Neural cell (in vitro differentiated cells): Measurements from ENCODE around the gene RNF113A. TPM values are rescaled to one million over a fixed set of nuclear protein-coding genes. Genes with fewer than 3 reads are reported as not detected.

ENCODE experiments used
- H2AFZ ChIP-seq: fragments of 200-600, 300-800 bp; sonication (generic), shearing (Covaris generic); 2 replicates; pipeline ENCODE4 v1.6.0; 2014; ENCODE audit warnings: low read depth, mild to moderate bottlenecking, antibody characterized with exemption, low read length, moderate library complexity
- H3F3A ChIP-seq: fragments of 200-600 bp; shearing (Covaris generic); 2 replicates; pipeline ENCODE4 v1.6.1; 2016; ENCODE audit warnings: mild to moderate bottlenecking, moderate library complexity, mixed read lengths, antibody characterized with exemption, low read length; ENCODE audit not compliant: insufficient read depth, poor library complexity, severe bottlenecking
- H3K27ac ChIP-seq: fragments of 200-600, 300-800 bp; sonication (generic), shearing (Covaris generic); 2 replicates; pipeline ENCODE4 v1.5.1; 2014; ENCODE audit warnings: mild to moderate bottlenecking, low read length, moderate library complexity
- H3K27me3 ChIP-seq: fragments of 300-800, 200-600 bp; sonication (generic), shearing (Covaris generic); 2 replicates; pipeline ENCODE4 v1.6.0; 2014; ENCODE audit warnings: mild to moderate bottlenecking, low read depth, low read length, moderate library complexity; ENCODE audit not compliant: insufficient read depth
- H3K36me3 ChIP-seq: fragments of 300-800, 200-600 bp; sonication (generic), shearing (Covaris generic); 2 replicates; pipeline ENCODE4 v1.5.1; 2014; ENCODE audit warnings: mild to moderate bottlenecking, antibody characterized with exemption, low read length, moderate library complexity; ENCODE audit not compliant: insufficient read depth
- H3K4me2 ChIP-seq: fragments of 300-800, 200-600 bp; sonication (generic), shearing (Covaris generic); 2 replicates; pipeline ENCODE4 v1.6.0; 2014; ENCODE audit warnings: mild to moderate bottlenecking, low read length
- H3K4me3 ChIP-seq: fragments of 300-800, 200-600 bp; sonication (generic), shearing (Covaris generic); 2 replicates; pipeline ENCODE4 v1.5.1; 2014; ENCODE audit warnings: mild to moderate bottlenecking, low read length, moderate library complexity
- H3K79me2 ChIP-seq: fragments of 200-600 bp; shearing (Covaris generic); replicated peaks from 2 replicates; pipeline ENCODE4 v1.6.0; 2014; ENCODE audit warnings: mild to moderate bottlenecking, low read length, moderate library complexity; ENCODE audit not compliant: insufficient read depth
- H3K9ac ChIP-seq: fragments of 300-800, 200-600 bp; sonication (generic), shearing (Covaris generic); 2 replicates; pipeline ENCODE4 v1.6.1; 2016; ENCODE audit warnings: mild to moderate bottlenecking, low read length, mixed read lengths
- H3K9me2 ChIP-seq: fragments of 200-600 bp; shearing (Covaris generic); 2 replicates; pipeline ENCODE4 v1.6.1; 2016; ENCODE audit warnings: mild to moderate bottlenecking, low read length, mixed read lengths; ENCODE audit not compliant: insufficient read depth
- H3K9me3 ChIP-seq: fragments of 200-600, 300-800 bp; sonication (generic), shearing (Covaris generic); 2 replicates; pipeline ENCODE4 v1.6.1; 2016; ENCODE audit warnings: mild to moderate bottlenecking, mixed run types, low read length, moderate library complexity, mixed read lengths
- H4K20me1 ChIP-seq: fragments of 200-600 bp; shearing (Covaris generic); 2 replicates; pipeline ENCODE4 v1.6.1; 2016; ENCODE audit warnings: mild to moderate bottlenecking, mixed run types; ENCODE audit not compliant: insufficient read depth
- CTCF ChIP-seq: fragments of 450-650 bp; IDR thresholded peaks from 2 replicates; pipeline ENCODE4 v1.5.1; 2014; ENCODE audit warnings: antibody characterized with exemption, mild to moderate bottlenecking, moderate library complexity; ENCODE audit not compliant: poor library complexity, severe bottlenecking
- EP300 ChIP-seq: fragments of 450-650 bp; conservative IDR thresholded peaks from 2 replicates; pipeline ENCODE4 v1.6.1; 2014; ENCODE audit warnings: antibody characterized with exemption, mild to moderate bottlenecking, moderate library complexity; ENCODE audit not compliant: poor library complexity, severe bottlenecking
- EZH2 ChIP-seq: fragments of 200-600, 300-800 bp; shearing (Covaris generic), sonication (generic); IDR thresholded peaks from 2 replicates; pipeline ENCODE4 v1.6.1; 2014; ENCODE audit warnings: antibody characterized with exemption, low read length, borderline replicate concordance, mild to moderate bottlenecking; ENCODE audit not compliant: insufficient read depth, poor library complexity, severe bottlenecking
- MXI1 ChIP-seq: fragments of 450-650 bp; conservative IDR thresholded peaks from 2 replicates; pipeline ENCODE4 v1.6.1; 2014; ENCODE audit warnings: antibody characterized with exemption, mild to moderate bottlenecking; ENCODE audit not compliant: poor library complexity, severe bottlenecking
- POLR2AphosphoS5 ChIP-seq: IDR thresholded peaks from 2 replicates; pipeline ENCODE4 v1.6.1; 2012
- RAD21 ChIP-seq: fragments of 450-650 bp; conservative IDR thresholded peaks from 2 replicates; pipeline ENCODE4 v1.6.1; 2014; ENCODE audit warnings: antibody characterized with exemption, mild to moderate bottlenecking, moderate library complexity
- REST ChIP-seq: IDR thresholded peaks from 2 replicates; pipeline ENCODE4 v1.6.1; 2012; ENCODE audit warnings: borderline replicate concordance
- SMC3 ChIP-seq: fragments of 450-650 bp; conservative IDR thresholded peaks from 2 replicates; pipeline ENCODE4 v1.6.1; 2014; ENCODE audit warnings: antibody characterized with exemption, mild to moderate bottlenecking, moderate library complexity; ENCODE audit not compliant: poor library complexity
- TAF1 ChIP-seq: IDR thresholded peaks from 2 replicates; pipeline ENCODE4 v1.6.1; 2012; ENCODE audit warnings: low read depth
- polyA minus RNA-seq: library from RNA; depleted of rRNA, polyadenylated mRNA; stranded (reverse); fragments of >200 nt; gene quantifications from 2 replicates; pipeline ENCODE4 v1.2.3, GENCODE V29; 2014
- polyA plus RNA-seq: library from polyadenylated mRNA; depleted of rRNA; stranded (reverse); fragments of >200 nt; gene quantifications from 2 replicates; pipeline ENCODE4 v1.2.3, GENCODE V29; 2014

The RNF113A gene
- polyA plus RNA-seq = 19.6 and 27.2 TPM in 2 replicates
- polyA minus RNA-seq = 15.0 and 18.3 TPM in 2 replicates

- H3K9ac ChIP-seq = peak within 1 kb of the TSS; percentile 85
- H3K9me3 ChIP-seq = no peaks in the 10 kb centered on the region
- peaks cover 15% of the 10 kb centered on the region for H3K79me2 ChIP-seq
- H3K4me3 ChIP-seq = peak within 1 kb of the TSS; percentile 82
- peak within 1 kb of the TSS; percentile 65 for H2AFZ ChIP-seq
- peak within 1 kb of the TSS; percentile 25 for H3K4me2 ChIP-seq
- H4K20me1 ChIP-seq = no peaks in the 10 kb centered on the region
- H3K9me2 ChIP-seq = no peaks in the 10 kb centered on the region
- no peaks in the 10 kb centered on the region for H3K27me3 ChIP-seq
- H3K27ac ChIP-seq = peak within 1 kb of the TSS; percentile 92
- no peak for TF ChIP-seq SMC3
- peak; percentile 43 for TF ChIP-seq MXI1
- peak; percentile 57 for TF ChIP-seq REST
- peak; percentile 91 for TF ChIP-seq POLR2AphosphoS5
- no peaks in the 10 kb centered on the region for H3K36me3 ChIP-seq
- H3F3A ChIP-seq = no peaks in the 10 kb centered on the region
Observed at GRCh38 chrX:119871599-119872395, at the start of gene RNF113A, which contains the start of gene NDUFA1. Gene RNF113A (minus strand): TSS chrX:119871733. CDS start chrX:119871613, 120 bp downstream. Gene NDUFA1 (plus strand): TSS chrX:119871832. CDS start chrX:119871912, 80 bp downstream.

- no peaks in the 10 kb centered on the region for H3K27me3 ChIP-seq
- H3K9ac ChIP-seq = no peak overlapping the region
- H3F3A ChIP-seq = no peaks in the 10 kb centered on the region
- no peaks in the 10 kb centered on the region for H3K79me2 ChIP-seq
- no peak overlapping the region for H3K4me2 ChIP-seq
- H3K9me3 ChIP-seq = no peaks in the 10 kb centered on the region
- H3K36me3 ChIP-seq = no peaks in the 10 kb centered on the region
- H3K27ac ChIP-seq = no peak overlapping the region
- H3K9me2 ChIP-seq = no peaks in the 10 kb centered on the region
- TF ChIP-seq CTCF (no peak), EP300 (no peak), TAF1 (no peak), MXI1 (no peak), SMC3 (no peak), REST (no peak), EZH2 (no peak), POLR2AphosphoS5 (no peak), RAD21 (no peak)
- no peaks in the 10 kb centered on the region for H4K20me1 ChIP-seq
- no peak overlapping the region for H3K4me3 ChIP-seq
- H2AFZ ChIP-seq = no peak overlapping the region
Observed at GRCh38 chrX:119919835-119920585, 48.5 kb upstream of the RNF113A start.
